ENCODE data around the gene GRXCR1. TPM values are rescaled to one million over a fixed set of nuclear protein-coding genes. Genes with fewer than 3 reads are reported as not detected.

Gene GRXCR1
- total and polyA plus RNA-seq, 2 of the 13 experiments (the other 11 are each of a cell fraction or from before 2014, with no cell fraction given), result not detected

GRCh38 chr4:42871261-42871660 lies 21.3 kb upstream of the GRXCR1 start:
- in situ Hi-C loops (cut with HindIII; ENCODE audit: extremely low pct_ligation_motif_present, low pct_unique_long_range_greater_than_20kb), result no loop called here
- DNase-seq (ENCODE audit: low spot score) (no peak), ATAC-seq (no peak), FAIRE-seq (no peak)
- H3K9me3 ChIP-seq (ENCODE audit: low read length), result no peaks in the 10 kb centered on the region
- intact Hi-C loops (cut with micrococcal nuclease; ENCODE audit: unreplicated experiment), result no loop called here
- WGBS (ENCODE audit: low lambda C conversion rate), result 2% methylated on average over 5 of the region's 5 CpGs
- BruUV-seq (replicated peaks), result no TSS peak
- no peak overlapping the region for H3K27ac ChIP-seq (ENCODE audit: extremely low read length, insufficient read depth, low read length)
- H3K36me3 ChIP-seq (replicated peaks in 1 of 2; ENCODE audit: control insufficient read depth in 1 of 2, insufficient read depth in 2 of 2, low read length in 2 of 2), result no peaks in the 10 kb centered on the region
- H2AFZ ChIP-seq (ENCODE audit: low read length), result no peak overlapping the region
- no peaks in the 10 kb centered on the region for H4K20me1 ChIP-seq (ENCODE audit: insufficient read depth, low read length)
- no peaks in the 10 kb centered on the region for H3K4me1 ChIP-seq (ENCODE audit: insufficient read depth, low read length)
- no peak overlapping the region for H3K4me3 ChIP-seq (replicated peaks in 1 of 3; ENCODE audit: insufficient read depth in 1 of 3, low read depth in 2 of 3, low read length in 3 of 3)
- H3K9ac ChIP-seq (ENCODE audit: insufficient read depth, low read depth, low read length), result no peak overlapping the region
- POLR2A ChIA-PET, result no interaction called here
- no peak for TF ChIP-seq MYC (CRISPR knock-in tag; IDR thresholded peaks at IDR 0.05; ENCODE audit: borderline replicate concordance)
- TF ChIP-seq GTF3A (CRISPR knock-in tag; conservative IDR thresholded peaks at IDR 0.05), result no peak
- TF ChIP-seq CEBPZ (IDR thresholded peaks at IDR 0.05; ENCODE audit: low read length), result no peak
- no peak for TF ChIP-seq HNRNPH1 (optimal IDR thresholded peaks at IDR 0.05; ENCODE audit: low read depth, low read length)
- TF ChIP-seq HIVEP1 (CRISPR knock-in tag; IDR thresholded peaks at IDR 0.05), result no peak
- H3K27me3 ChIP-seq (ENCODE audit: control insufficient read depth in 1 of 2, insufficient read depth in 2 of 2, low read length in 2 of 2), result no peaks in the 10 kb centered on the region
- CTCF ChIA-PET (ENCODE audit: low intra/inter-chr PET ratio, low total read pairs), result no interaction called here
- no peak overlapping the region for H3K4me2 ChIP-seq (ENCODE audit: low read depth, low read length)
- no peaks in the 10 kb centered on the region for H3K79me2 ChIP-seq (ENCODE audit: insufficient read depth, low read length)

- H3K4me2 ChIP-seq (ENCODE audit: low read depth, low read length), result no peak overlapping the region
- no peak overlapping the region for H3K27ac ChIP-seq (ENCODE audit: extremely low read length, insufficient read depth, low read length)
- CTCF ChIA-PET (ENCODE audit: low intra/inter-chr PET ratio, low total read pairs), result no interaction called here
- H2AFZ ChIP-seq (ENCODE audit: low read length), result no peak overlapping the region
- FAIRE-seq (no peak), ATAC-seq (no peak), DNase-seq (ENCODE audit: low spot score) (no peak)
- WGBS (ENCODE audit: low lambda C conversion rate), result 0% methylated on average over 2 of the region's 2 CpGs
- H3K36me3 ChIP-seq (replicated peaks in 1 of 2; ENCODE audit: control insufficient read depth in 1 of 2, insufficient read depth in 2 of 2, low read length in 2 of 2), result no peaks in the 10 kb centered on the region
- H4K20me1 ChIP-seq (ENCODE audit: insufficient read depth, low read length), result no peaks in the 10 kb centered on the region
- H3K79me2 ChIP-seq (ENCODE audit: insufficient read depth, low read length), result no peaks in the 10 kb centered on the region
- in situ Hi-C loops (cut with HindIII; ENCODE audit: extremely low pct_ligation_motif_present, low pct_unique_long_range_greater_than_20kb), result no loop called here
- BruUV-seq (replicated peaks), result no TSS peak
- H3K4me3 ChIP-seq (replicated peaks in 1 of 3; ENCODE audit: insufficient read depth in 1 of 3, low read depth in 2 of 3, low read length in 3 of 3), result no peak overlapping the region
- intact Hi-C loops (cut with micrococcal nuclease; ENCODE audit: unreplicated experiment), result no loop called here
- no peaks in the 10 kb centered on the region for H3K9me3 ChIP-seq (ENCODE audit: low read length)
- POLR2A ChIA-PET, result no interaction called here
- H3K4me1 ChIP-seq (ENCODE audit: insufficient read depth, low read length), result no peaks in the 10 kb centered on the region
- no peak overlapping the region for H3K9ac ChIP-seq (ENCODE audit: insufficient read depth, low read depth, low read length)
- H3K27me3 ChIP-seq (ENCODE audit: control insufficient read depth in 1 of 2, insufficient read depth in 2 of 2, low read length in 2 of 2), result no peaks in the 10 kb centered on the region
- TF ChIP-seq ZFP41 (CRISPR knock-in tag; IDR thresholded peaks at IDR 0.05; ENCODE audit: borderline replicate concordance) (no peak), HES4 (CRISPR knock-in tag; IDR thresholded peaks at IDR 0.05; ENCODE audit: borderline replicate concordance) (no peak), BCL6 (CRISPR knock-in tag; IDR thresholded peaks at IDR 0.05) (no peak), IRF9 (CRISPR knock-in tag; IDR thresholded peaks at IDR 0.05; ENCODE audit: borderline replicate concordance) (no peak), ZNF7 (CRISPR knock-in tag; IDR thresholded peaks at IDR 0.05) (no peak), ZNF362 (CRISPR knock-in tag; IDR thresholded peaks at IDR 0.05; ENCODE audit: borderline replicate concordance) (no peak), BATF2 (CRISPR knock-in tag; IDR thresholded peaks at IDR 0.05) (no peak), MTF1 (CRISPR knock-in tag; IDR thresholded peaks at IDR 0.05) (no peak)
These were observed 20.7 kb upstream of the GRXCR1 start for GRCh38 chr4:42871671-42872290.

All from HepG2 (cell line).